ENCODE data around the gene TCFL5. TPM values are rescaled to one million over a fixed set of nuclear protein-coding genes. Genes with fewer than 3 reads are reported as not detected.
A peak's percentile ranks its signal among the peaks of the same experiment; 100 is the strongest.
"Not testable (repeated sequence)": the region's sequence is repeated elsewhere in the genome, so short reads cannot be mapped to it uniquely, and the experiment has no call there.

The TCFL5 gene
- total RNA-seq, 2 donors from 2014 or later: 3.4 to 3.7 TPM

DNA sequence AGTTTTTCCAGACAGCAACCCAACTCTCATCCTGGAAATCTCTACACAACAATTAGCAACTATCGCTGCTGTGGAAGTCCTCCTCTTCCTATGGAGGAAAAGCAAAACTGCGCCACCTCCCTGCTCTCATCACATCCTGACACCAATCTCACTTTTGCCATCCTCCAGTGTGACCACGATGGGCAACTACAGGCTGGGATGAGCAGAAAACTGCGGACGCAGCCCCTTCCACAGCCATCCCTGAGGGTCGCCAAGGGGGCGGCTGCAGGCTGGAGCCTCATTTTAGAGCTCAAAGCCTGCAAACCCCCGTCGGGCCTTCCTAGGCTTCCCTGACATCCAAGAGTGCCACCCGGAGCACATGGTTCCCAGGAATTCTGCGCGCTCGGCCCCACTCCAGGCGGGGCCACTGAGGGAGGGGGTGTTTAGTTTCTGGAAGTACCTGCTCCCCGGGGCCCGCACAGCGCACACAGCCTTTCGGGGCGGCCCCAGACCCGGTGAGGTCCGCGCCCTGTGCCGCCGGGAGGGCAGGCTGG lies 1.2 kb downstream of the TCFL5 start:
- Mint-ChIP-seq H3K36me3 (ENCODE audit: low read depth) (peaks cover 15% of the 10 kb centered on the region), H3K4me1 (peaks cover 5% of the 10 kb centered on the region), H3K9me3 (no peaks in the 10 kb centered on the region), H3K27ac (no peak overlapping the region), H3K27me3 (no peaks in the 10 kb centered on the region), H3K4me3 (peak overlapping the region; percentile 76)
- no peak for ATAC-seq (replicated peaks)

DNA sequence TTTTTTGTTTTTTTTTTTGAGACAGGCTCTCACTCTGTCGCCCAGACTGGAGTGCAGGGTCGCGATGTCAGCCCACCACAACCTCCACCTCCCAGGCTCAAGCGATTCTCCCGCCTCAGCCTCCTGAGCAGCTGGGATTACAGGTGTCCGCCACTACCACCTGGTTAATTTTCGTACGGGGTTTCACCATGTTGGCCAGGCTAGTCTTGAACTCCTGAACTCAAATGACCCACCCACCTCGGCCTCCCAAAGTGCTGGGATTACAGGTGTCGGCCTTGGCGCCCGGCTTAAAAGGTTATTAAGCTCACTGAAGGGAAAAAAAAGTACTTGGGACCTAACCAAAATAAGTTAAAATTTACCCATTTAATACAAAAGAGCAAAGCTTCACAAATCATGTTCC lies 1.9 kb downstream of the TCFL5 start:
- no peak for ATAC-seq (replicated peaks)
- Mint-ChIP-seq H3K36me3 (ENCODE audit: low read depth) (peaks cover 15% of the 10 kb centered on the region), H3K4me3 (peak overlapping the region; percentile 76), H3K27ac (no peak overlapping the region), H3K27me3 (no peaks in the 10 kb centered on the region), H3K9me3 (no peaks in the 10 kb centered on the region), H3K4me1 (peaks cover 5% of the 10 kb centered on the region)

DNA sequence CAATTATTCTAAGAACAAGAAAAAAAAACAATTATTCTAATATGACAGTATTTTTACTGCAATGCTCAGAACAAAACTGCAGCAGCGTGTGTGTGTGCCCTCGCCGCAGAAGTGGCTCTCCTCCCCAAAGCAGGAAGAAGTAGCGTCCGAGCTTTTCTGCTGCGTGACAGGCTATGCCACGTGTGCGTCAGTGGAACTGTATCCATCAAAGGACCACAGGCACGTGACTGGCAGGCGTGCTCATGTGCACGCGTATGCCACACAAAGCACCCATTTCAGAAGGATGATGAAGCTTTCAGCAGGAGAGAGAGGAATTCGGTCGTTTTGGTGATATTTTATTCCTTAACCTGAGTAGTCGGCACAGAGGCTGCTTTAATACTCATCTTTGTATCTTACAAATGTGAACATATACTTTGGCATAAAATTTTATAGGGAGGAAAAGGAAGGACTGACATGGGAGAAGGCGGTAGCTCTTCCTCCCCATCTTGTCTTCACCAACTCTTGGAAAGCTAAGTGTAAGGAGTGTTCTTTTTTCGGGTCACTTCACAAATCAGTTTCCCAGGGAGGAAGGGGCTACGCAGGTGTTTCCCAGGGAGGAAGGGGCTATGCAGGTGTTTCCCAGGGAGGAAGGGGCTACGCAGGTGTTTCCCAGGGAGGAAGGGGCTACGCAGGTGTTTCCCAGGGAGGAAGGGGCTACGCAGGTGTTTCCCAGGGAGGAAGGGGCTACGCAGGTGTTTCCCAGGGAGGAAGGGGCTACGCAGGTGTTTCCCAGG lies 3.4 kb downstream of the TCFL5 start:
- no peak for ATAC-seq (replicated peaks)
- Mint-ChIP-seq H3K4me1 (peaks cover 5% of the 10 kb centered on the region), H3K4me3 (no peak overlapping the region), H3K9me3 (no peaks in the 10 kb centered on the region), H3K27me3 (no peaks in the 10 kb centered on the region), H3K27ac (no peak overlapping the region), H3K36me3 (ENCODE audit: low read depth) (peaks cover 24% of the 10 kb centered on the region)

DNA sequence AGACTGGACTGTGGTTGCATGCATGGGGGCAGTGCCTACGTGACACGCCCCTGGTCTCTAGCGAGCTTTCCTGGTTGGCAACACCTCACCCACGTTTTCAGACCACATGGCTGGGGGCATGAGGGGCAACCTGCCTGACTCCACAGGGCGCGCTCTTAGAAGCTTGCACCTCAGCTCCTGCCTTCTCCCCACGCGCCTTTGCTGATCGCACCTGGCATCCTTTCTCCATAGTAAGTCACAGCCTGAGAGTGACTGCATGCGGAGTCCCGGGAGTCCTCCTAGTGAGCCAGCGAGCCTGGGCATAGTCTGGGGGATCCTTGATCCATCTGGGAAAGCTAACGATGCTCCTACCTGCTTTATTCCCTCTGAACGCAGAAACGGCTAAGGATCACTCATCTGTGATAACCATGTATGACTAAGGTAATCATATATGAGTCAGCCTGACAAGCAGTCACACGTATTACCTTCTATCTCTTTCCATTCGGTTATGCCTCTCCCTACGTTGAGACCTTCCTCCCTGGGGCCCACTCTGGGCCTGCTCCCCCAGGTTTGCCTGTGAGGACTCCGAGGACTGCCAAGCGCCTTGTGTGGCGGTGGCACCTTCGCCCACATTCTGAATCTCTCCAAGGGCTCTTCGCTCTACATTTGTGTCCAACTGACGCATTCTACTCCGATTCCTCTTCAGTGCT lies 4.5 kb downstream of the TCFL5 start:
- H3K27me3 Mint-ChIP-seq: no peaks in the 10 kb centered on the region
- H3K9me3 Mint-ChIP-seq: no peaks in the 10 kb centered on the region
- no peak for ATAC-seq (replicated peaks)
- H3K4me3 Mint-ChIP-seq: no peak overlapping the region
- no peak overlapping the region for H3K27ac Mint-ChIP-seq
- H3K36me3 Mint-ChIP-seq (ENCODE audit: low read depth): peaks cover 31% of the 10 kb centered on the region
- H3K4me1 Mint-ChIP-seq: peaks cover 5% of the 10 kb centered on the region

DNA sequence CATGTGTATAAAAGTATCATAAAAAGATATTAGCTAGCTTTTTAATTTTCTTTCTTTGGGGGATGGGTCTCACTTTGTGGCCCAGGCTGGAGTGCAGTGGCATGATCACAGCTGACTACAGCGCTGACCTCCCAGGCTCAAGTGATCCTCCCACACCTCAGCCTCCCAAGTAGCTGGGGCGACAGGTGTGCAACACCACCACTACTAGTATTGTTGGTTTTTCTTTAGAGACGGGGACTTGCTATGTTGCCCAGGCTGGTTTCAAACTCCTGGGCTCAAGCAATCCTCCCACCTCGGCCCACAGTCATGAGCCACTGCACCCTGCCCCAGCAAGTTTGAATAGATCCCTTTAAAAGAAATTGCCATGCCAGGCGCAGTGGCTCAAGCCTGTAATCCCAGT lies 6.5 kb downstream of the TCFL5 start:
- H3K4me3 Mint-ChIP-seq: no peak overlapping the region
- H3K36me3 Mint-ChIP-seq (ENCODE audit: low read depth): peaks cover 31% of the 10 kb centered on the region
- peaks cover 5% of the 10 kb centered on the region for H3K4me1 Mint-ChIP-seq
- H3K9me3 Mint-ChIP-seq: no peaks in the 10 kb centered on the region
- no peak for ATAC-seq (replicated peaks)
- no peak overlapping the region for H3K27ac Mint-ChIP-seq
- H3K27me3 Mint-ChIP-seq: no peaks in the 10 kb centered on the region

DNA sequence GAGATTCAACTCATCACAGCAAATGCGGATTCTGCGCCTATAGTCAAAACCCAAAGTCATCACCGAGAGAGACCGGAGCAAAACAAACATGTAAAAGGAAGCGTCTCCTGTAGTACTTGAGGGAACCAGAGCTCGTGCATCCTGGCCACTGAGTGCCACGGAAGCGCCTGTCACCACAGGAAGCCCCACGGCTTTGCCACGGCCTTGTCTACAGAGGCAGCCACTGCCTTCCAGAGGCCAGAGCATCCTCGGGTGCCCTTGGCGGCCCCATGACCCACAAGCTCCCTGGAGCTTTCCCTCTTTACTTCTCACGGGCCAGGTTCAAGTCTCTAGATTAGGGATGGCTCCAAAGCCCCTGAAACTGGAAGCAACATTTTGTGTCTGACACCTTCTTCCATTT lies 7.5 kb downstream of the TCFL5 start:
- no peaks in the 10 kb centered on the region for H3K27me3 Mint-ChIP-seq
- no peaks in the 10 kb centered on the region for H3K9me3 Mint-ChIP-seq
- peaks cover 31% of the 10 kb centered on the region for H3K36me3 Mint-ChIP-seq (ENCODE audit: low read depth)
- H3K4me1 Mint-ChIP-seq: peaks cover 5% of the 10 kb centered on the region
- ATAC-seq (replicated peaks): no peak
- H3K4me3 Mint-ChIP-seq: no peak overlapping the region
- H3K27ac Mint-ChIP-seq: no peak overlapping the region

DNA sequence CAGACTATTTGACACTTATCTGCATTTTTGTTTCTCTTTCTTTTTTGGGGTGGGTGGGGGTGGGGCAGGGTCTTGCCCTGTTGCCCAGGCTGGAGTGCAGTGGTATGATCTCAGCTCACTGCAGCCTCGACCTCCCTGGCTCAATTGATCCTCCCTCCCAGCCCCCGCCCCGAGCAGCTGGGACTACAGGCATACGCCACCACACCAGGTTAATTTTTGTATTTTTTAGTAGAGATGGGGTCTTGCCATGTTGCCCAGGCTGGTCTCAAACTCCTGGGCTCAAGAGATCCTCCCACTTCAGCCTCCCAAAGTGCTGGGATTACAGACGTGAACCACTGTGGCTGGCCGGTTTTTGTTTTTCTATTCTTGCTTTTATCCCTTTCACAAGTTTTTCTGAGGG lies 8.3 kb downstream of the TCFL5 start:
- H3K27ac Mint-ChIP-seq; ATAC-seq (replicated peaks); H3K27me3 Mint-ChIP-seq; H3K4me1 Mint-ChIP-seq; H3K4me3 Mint-ChIP-seq; H3K9me3 Mint-ChIP-seq: not testable (repeated sequence)
- H3K36me3 Mint-ChIP-seq (ENCODE audit: low read depth): peaks cover 31% of the 10 kb centered on the region

DNA sequence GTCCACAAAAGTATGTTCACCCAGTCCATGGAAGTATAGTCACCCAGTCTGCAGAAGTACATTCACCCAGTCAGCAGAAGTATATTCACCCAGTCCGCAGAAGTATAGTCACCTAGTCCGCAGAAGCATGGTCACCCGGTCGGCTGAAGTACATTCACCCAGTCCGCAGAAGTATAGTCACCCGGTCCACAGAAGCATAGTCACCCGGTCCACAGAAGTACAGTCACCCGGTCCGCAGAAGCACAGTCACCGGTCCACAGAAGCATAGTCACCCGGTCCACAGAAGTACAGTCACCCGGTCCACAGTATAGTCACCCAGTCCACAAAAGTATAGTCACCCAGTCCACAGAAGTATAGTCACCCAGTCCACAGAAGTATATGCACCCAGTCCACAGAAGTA lies 8.8 kb downstream of the TCFL5 start:
- no peaks in the 10 kb centered on the region for H3K27me3 Mint-ChIP-seq
- no peak for ATAC-seq (replicated peaks)
- H3K4me1 Mint-ChIP-seq: no peaks in the 10 kb centered on the region
- H3K4me3 Mint-ChIP-seq: no peak overlapping the region
- H3K9me3 Mint-ChIP-seq: no peaks in the 10 kb centered on the region
- peaks cover 29% of the 10 kb centered on the region for H3K36me3 Mint-ChIP-seq (ENCODE audit: low read depth)
- no peak overlapping the region for H3K27ac Mint-ChIP-seq

DNA sequence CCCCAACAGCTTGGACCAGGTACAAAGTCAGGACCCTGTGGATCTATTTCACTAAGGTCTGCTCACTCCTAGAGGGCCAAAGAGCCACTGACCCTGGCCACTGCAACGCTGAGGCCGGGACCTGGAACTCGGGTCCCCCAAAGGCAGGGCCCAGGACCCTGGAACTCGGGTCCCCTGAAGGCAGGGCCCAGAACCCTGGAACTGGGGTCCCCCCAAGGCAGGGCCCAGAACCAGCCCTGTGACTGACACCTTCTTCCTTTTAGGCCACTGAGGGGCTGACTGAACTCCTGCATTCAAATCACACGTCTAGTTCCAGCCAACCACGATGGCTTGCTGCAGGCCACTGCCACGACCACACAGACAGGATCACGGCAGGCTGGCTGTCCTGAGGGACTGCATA lies 9.4 kb downstream of the TCFL5 start:
- Mint-ChIP-seq H3K27me3 (no peaks in the 10 kb centered on the region), H3K4me3 (no peak overlapping the region), H3K36me3 (ENCODE audit: low read depth) (peaks cover 27% of the 10 kb centered on the region), H3K27ac (no peak overlapping the region), H3K4me1 (no peaks in the 10 kb centered on the region), H3K9me3 (no peaks in the 10 kb centered on the region)
- ATAC-seq (replicated peaks): no peak

DNA sequence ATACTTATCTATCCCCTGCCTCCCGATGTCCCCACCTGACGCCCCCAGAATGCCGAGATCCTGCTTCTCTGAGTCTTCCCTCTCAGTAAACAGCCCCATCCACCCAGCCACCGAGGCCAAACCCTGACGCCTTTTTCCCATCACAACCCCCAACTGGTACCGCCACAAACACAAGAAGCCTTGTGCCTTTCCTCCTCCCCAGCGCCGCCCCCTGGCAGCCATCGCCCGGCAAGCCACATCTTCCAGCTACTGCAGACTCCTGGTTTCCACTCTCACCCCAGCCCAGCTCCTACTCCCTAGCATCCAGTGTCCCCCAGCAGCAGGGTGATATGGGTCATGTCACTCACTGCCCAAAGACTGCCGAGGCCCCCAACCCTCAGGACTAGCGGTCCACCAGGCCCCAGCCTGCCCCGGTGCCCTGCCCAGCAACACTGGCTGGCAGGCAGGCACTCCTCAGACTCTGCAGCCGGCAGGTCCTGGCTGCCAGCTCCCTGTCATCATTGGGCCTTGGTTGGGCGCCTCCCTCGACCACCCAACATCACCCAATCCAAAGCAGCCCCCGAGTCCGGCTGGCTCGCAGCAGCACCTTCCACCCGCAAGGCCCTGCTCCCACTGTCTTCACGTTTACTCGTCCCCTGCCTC lies 11.2 kb downstream of the TCFL5 start:
- Mint-ChIP-seq H3K36me3 (ENCODE audit: low read depth) (peaks cover 33% of the 10 kb centered on the region), H3K4me1 (no peaks in the 10 kb centered on the region), H3K4me3 (no peak overlapping the region), H3K27ac (peak overlapping the region; percentile 32), H3K27me3 (no peaks in the 10 kb centered on the region), H3K9me3 (no peaks in the 10 kb centered on the region)
- ATAC-seq (replicated peaks): no peak

DNA sequence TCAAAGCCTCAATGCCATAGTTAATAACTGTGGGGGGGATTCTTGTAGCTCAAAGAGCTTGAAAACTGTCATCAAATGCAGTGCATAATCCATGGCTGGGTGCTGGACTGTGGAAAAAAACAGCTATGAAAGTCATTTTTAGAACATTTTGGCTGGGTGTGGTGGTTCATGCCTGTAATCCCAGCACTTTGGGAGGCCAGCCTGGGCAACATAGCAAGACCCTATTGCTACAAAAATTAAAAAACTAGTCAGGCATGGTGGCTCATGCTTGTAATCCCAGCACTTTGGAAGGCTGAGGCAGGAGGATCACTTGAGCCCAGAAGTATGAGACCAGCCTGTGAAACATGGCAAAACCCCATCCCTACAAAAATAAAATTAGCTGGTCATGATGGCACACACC lies 12.2 kb downstream of the TCFL5 start:
- ATAC-seq (replicated peaks): no peak
- no peaks in the 10 kb centered on the region for H3K4me1 Mint-ChIP-seq
- peaks cover 35% of the 10 kb centered on the region for H3K36me3 Mint-ChIP-seq (ENCODE audit: low read depth)
- no peak overlapping the region for H3K27ac Mint-ChIP-seq
- H3K9me3 Mint-ChIP-seq: no peaks in the 10 kb centered on the region
- no peak overlapping the region for H3K4me3 Mint-ChIP-seq
- H3K27me3 Mint-ChIP-seq: no peaks in the 10 kb centered on the region

DNA sequence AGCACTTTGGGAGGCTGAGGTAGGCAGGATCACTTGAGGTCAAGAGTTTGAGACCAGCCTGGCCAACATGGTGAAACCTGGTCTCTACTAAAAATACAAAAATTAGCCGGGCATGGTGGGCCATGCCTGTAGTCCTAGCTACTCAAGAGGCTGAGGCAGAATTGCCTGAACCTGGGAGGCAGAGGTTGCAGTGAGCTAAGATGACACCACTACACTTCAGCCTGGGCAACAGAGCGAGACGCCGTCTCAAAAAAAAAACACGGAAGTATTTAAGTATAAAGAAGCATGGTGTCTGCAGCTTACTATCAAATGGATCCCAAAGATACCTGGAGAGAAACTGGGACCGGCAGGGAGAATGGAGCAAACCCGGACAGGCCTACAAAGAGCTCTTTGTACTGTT lies 12.7 kb downstream of the TCFL5 start:
- H3K4me3 Mint-ChIP-seq; H3K27me3 Mint-ChIP-seq; ATAC-seq (replicated peaks); H3K4me1 Mint-ChIP-seq; H3K27ac Mint-ChIP-seq; H3K9me3 Mint-ChIP-seq: not testable (repeated sequence)
- H3K36me3 Mint-ChIP-seq (ENCODE audit: low read depth): peaks cover 30% of the 10 kb centered on the region

DNA sequence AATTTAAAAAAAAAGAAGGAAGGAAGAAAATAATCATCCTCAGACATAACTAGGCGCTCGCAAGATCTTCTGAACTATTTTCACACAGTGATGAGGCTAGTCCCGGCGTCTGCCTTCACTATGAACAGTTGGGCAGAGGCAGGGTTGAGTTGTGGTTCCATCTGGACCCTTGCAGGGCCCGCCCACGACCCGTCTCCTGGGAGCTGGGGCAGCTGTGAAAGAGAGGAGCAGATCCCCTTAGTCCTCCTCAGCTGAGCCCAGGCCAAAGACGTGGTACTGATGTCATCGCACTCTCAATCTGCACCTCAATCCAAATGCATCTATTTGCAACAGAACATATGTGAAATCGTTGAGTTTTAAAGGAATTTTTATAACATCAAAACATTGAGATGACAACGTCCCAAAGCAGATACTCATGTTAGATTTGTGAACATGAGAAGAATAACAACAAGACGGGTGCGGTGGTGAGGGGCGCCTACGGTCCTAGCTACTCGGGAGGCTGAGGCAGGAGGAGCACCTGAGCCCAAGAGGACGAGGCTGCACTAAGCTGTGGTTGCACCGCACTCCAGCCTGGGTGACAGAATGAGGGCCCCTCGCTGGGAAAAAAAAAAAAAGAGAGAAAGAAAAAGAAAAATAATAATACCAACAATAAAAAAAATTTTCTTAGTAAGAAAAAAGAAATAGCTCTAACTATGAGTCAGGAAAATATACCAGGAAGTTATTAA lies 15.3 kb downstream of the TCFL5 start:
- no peak overlapping the region for H3K4me3 Mint-ChIP-seq
- H3K36me3 Mint-ChIP-seq (ENCODE audit: low read depth): peaks cover 19% of the 10 kb centered on the region
- no peaks in the 10 kb centered on the region for H3K9me3 Mint-ChIP-seq
- ATAC-seq (replicated peaks): no peak
- no peaks in the 10 kb centered on the region for H3K4me1 Mint-ChIP-seq
- no peak overlapping the region for H3K27ac Mint-ChIP-seq
- no peaks in the 10 kb centered on the region for H3K27me3 Mint-ChIP-seq

DNA sequence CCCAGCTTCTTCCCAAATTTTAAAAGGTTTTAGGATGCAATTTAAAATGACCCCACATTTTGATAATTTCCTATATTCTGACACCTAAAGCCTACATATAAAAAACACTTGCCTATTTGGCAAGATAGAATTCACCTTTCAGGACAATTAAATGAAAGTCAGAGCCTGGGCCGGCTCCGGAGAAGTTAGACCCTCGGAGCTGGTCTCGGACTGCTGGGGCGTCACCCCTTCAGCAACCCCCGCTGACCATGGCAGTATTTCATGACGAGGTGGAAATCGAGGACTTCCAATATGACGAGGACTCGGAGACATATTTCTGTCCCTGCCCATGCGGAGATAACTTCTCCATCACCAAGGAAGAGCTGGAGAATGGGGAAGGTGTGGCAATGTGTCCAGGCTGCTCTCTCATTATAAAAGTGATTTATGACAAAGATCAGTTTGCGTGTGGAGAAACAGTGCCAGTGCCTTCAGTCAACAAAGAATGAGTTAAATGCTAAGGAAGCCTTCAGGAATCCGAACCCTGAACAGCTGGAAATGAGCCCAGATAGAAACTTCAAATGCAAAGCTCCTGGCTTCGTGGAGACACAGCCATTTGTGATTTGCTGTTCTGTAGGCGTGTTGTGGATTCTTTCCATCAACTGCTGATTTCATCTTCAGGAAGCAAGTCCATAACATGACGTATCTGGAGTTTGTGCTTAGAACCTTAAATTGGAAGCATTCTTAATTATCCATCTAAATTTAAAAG lies 16.0 kb downstream of the TCFL5 start:
- no peaks in the 10 kb centered on the region for H3K4me1 Mint-ChIP-seq
- no peak overlapping the region for H3K27ac Mint-ChIP-seq
- H3K4me3 Mint-ChIP-seq: no peak overlapping the region
- no peak for ATAC-seq (replicated peaks)
- no peaks in the 10 kb centered on the region for H3K27me3 Mint-ChIP-seq
- peaks cover 19% of the 10 kb centered on the region for H3K36me3 Mint-ChIP-seq (ENCODE audit: low read depth)
- no peaks in the 10 kb centered on the region for H3K9me3 Mint-ChIP-seq

All from activated T-helper 17 cell treated with anti-CD3 and anti-CD28 coated beads, Interleukin-2, amount 50 U/mL, for 72 hours (primary cell).